GM23338 (cell line): ENCODE data around the gene HOXA2.

Experiments used
- CTCF ChIP-seq, 2 experiments: fragments of 200-600 bp in 1 of 2; sonication (generic) in 1 of 2; conservative IDR thresholded peaks; 2 replicates each; pipeline versions ENCODE4 v1.5.1 to v1.6.1; 2016 to 2017; ENCODE audit warnings: antibody characterized with exemption in 2 of 2, low read depth in 2 of 2, mild to moderate bottlenecking in 2 of 2, moderate library complexity in 1 of 2
- ETS1 ChIP-seq: IDR thresholded peaks from 2 replicates; pipeline ENCODE4 v1.6.1; 2016; ENCODE audit warnings: antibody characterized with exemption
- EZH2phosphoT487 ChIP-seq: fragments of 200-600 bp; sonication (generic); IDR thresholded peaks from one replicate; pipeline ENCODE4 v1.8.1; 2018; ENCODE audit warnings: antibody characterized with exemption; ENCODE audit not compliant: unreplicated experiment
- JUNB ChIP-seq: IDR thresholded peaks from one replicate; pipeline ENCODE4 v1.6.1; 2016; ENCODE audit warnings: antibody characterized with exemption; ENCODE audit not compliant: unreplicated experiment
- POLR2AphosphoS5 ChIP-seq: IDR thresholded peaks from 2 replicates; pipeline ENCODE4 v1.6.1; 2016; ENCODE audit warnings: antibody characterized with exemption, low read depth
- REST ChIP-seq: IDR thresholded peaks from one replicate; pipeline ENCODE4 v1.6.1; 2018; ENCODE audit warnings: antibody characterized with exemption; ENCODE audit not compliant: unreplicated experiment
- ZNF331 ChIP-seq: fragments of 250-450 bp; sonication (Bioruptor Pico); IDR thresholded peaks from 2 replicates; pipeline ENCODE4 v1.5.0; 2020; ENCODE audit warnings: low read depth, mild to moderate bottlenecking, moderate library complexity

DNA sequence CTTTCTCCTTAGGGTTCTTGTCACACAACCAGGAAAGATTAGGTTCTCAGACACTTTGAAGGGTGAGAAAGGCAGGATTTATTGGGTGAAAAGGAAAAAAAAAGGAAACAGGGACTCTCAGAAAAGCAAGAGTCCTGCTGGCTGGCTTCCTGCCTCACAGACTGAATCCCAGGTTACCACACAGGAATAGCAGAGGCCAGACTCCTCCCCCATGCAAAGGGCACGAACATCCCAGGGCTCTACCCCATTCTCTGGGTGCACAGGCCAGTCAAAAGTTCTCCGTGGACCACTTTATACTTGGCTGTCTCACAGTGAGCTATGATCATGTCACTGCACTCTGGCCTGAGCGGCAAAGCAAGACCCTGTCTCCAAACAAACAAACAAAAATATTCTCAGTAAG lies 49.3 kb downstream of the HOXA2 start:
- TF ChIP-seq POLR2AphosphoS5 (no peak), CTCF (conservative IDR thresholded peaks at IDR 0.05; ENCODE audit: low read depth in 2 of 2) (no peak), JUNB (no peak), ETS1 (no peak), REST (no peak), EZH2phosphoT487 (no peak), ZNF331 (no peak)
